Caco-2 (cell line): ENCODE measurements around the gene VOPP1. TPM values are rescaled to one million over a fixed set of nuclear protein-coding genes. Genes with fewer than 3 reads are reported as not detected.

Experiments
- BruUV-seq: library from RNA; stranded (reverse); fragments of 400-500 nt; replicated peaks from 2 replicates; lab custom pipeline; 2021; lab: Mats Ljungman, UMichigan
- CTCF ChIA-PET: fragments of 300-600 bp; sonication (Branson Sonifier 250); formaldehyde crosslinking; loops from one replicate; lab custom pipeline; 2022; ENCODE audit warnings: antibody characterized with exemption; lab: Charles Lee
- POLR2A ChIA-PET: fragments of 300-600 bp; sonication (Branson Sonifier 250); formaldehyde crosslinking; loops from one replicate; lab custom pipeline; 2022; ENCODE audit warnings: antibody characterized with exemption; lab: Charles Lee
- DNase-seq, 2 experiments: peaks; one replicate each; pipeline versions ENCODE4 v3.0.0 to v3.0.0-alpha.2; 2020 to 2022
- H3K27me3 ChIP-seq: replicated peaks from 2 replicates; pipeline ENCODE4 v1.6.0; 2011; ENCODE audit warnings: low read length; ENCODE audit not compliant: control insufficient read depth, insufficient read depth
- H3K36me3 ChIP-seq: 2 replicates; pipeline ENCODE4 v1.5.1; 2011; ENCODE audit warnings: low read length; ENCODE audit not compliant: control insufficient read depth, insufficient read depth
- H3K4me1 ChIP-seq: fragments of 250-450 bp; sonication (Bioruptor Pico); 2 replicates; pipeline ENCODE4 v1.5.1; 2020; ENCODE audit warnings: mild to moderate bottlenecking
- H3K4me3 ChIP-seq: 2 replicates; pipeline ENCODE4 v1.5.1; 2011; ENCODE audit warnings: low read depth, mild to moderate bottlenecking, control low read depth, low read length
- H3K9me3 ChIP-seq: fragments of 250-450 bp; sonication (Bioruptor Pico); 2 replicates; pipeline ENCODE4 v1.5.1; 2020; ENCODE audit warnings: mild to moderate bottlenecking, moderate library complexity
- H3K27ac Mint-ChIP-seq: one replicate; pipeline ENCODE4 v1.8.0; 2022; ENCODE audit warnings: mixed read lengths; ENCODE audit not compliant: unreplicated experiment
- H3K27me3 Mint-ChIP-seq: one replicate; pipeline ENCODE4 v1.8.0; 2022; ENCODE audit warnings: mixed read lengths; ENCODE audit not compliant: insufficient read depth, unreplicated experiment
- H3K36me3 Mint-ChIP-seq: one replicate; pipeline ENCODE4 v1.8.0; 2022; ENCODE audit warnings: mild to moderate bottlenecking, mixed read lengths; ENCODE audit not compliant: insufficient read depth, unreplicated experiment
- H3K4me1 Mint-ChIP-seq: one replicate; pipeline ENCODE4 v1.8.0; 2022; ENCODE audit warnings: low read depth, mixed read lengths; ENCODE audit not compliant: unreplicated experiment
- H3K4me3 Mint-ChIP-seq: one replicate; pipeline ENCODE4 v1.8.0; 2022; ENCODE audit warnings: mild to moderate bottlenecking, moderate library complexity, mixed read lengths; ENCODE audit not compliant: unreplicated experiment
- H3K9me3 Mint-ChIP-seq: one replicate; pipeline ENCODE4 v1.8.0; 2022; ENCODE audit warnings: mixed read lengths; ENCODE audit not compliant: unreplicated experiment
- intact Hi-C: fragments of 100-400 bp; cut with micrococcal nuclease; formaldehyde crosslinking; loops from one replicate; pipeline ENCODE4 v1.10.0; 2022; ENCODE audit not compliant: unreplicated experiment
- total RNA-seq: library from RNA; stranded (reverse); gene quantifications from 2 replicates; pipeline ENCODE4 v1.2.3, GENCODE V29; 2022
- TF ChIP-seq, protein P1 (sequence below), 2 experiments: fragments of 200-600 bp in 1 of 2; IDR thresholded peaks; 1 replicate in 1 of 2; 2 replicates in 1 of 2; pipeline versions ENCODE4 v1.5.1 to v1.8.0; 2011 to 2022; ENCODE audit warnings: antibody characterized with exemption in 1 of 2, control low read depth in 1 of 2, inconsistent platforms in 1 of 2, low read depth in 1 of 2, low read length in 1 of 2, mild to moderate bottlenecking in 1 of 2, moderate library complexity in 1 of 2; ENCODE audit not compliant: insufficient read depth in 1 of 2, severe bottlenecking in 1 of 2, unreplicated experiment in 1 of 2

VOPP1 gene
- total RNA-seq, 1 experiment from 2014 or later: 46.8 TPM

DNA sequence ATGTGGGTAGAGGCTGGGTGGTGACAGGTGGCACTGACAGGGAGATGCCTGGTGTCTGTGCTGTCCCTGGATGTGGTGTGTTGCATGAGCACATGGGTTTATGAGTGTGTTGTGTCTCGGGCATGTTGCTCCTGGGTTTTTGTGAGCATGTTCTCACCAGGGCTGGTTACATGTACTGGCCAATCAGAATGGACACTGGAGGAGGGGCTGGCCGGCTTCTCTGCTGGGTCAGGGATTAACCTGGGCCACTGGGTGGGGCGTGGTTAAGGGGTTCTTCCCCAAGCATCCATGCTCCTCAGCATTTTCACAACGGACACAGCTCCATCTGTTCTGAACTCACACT is 20.8 kb upstream of the VOPP1 start:
- Mint-ChIP-seq H3K27ac (no peak overlapping the region), H3K27me3 (peaks cover 10% of the 10 kb centered on the region), H3K4me3 (no peak overlapping the region), H3K9me3 (no peaks in the 10 kb centered on the region), H3K4me1 (no peaks in the 10 kb centered on the region), H3K36me3 (no peaks in the 10 kb centered on the region)
- TF ChIP-seq, protein P1, sequence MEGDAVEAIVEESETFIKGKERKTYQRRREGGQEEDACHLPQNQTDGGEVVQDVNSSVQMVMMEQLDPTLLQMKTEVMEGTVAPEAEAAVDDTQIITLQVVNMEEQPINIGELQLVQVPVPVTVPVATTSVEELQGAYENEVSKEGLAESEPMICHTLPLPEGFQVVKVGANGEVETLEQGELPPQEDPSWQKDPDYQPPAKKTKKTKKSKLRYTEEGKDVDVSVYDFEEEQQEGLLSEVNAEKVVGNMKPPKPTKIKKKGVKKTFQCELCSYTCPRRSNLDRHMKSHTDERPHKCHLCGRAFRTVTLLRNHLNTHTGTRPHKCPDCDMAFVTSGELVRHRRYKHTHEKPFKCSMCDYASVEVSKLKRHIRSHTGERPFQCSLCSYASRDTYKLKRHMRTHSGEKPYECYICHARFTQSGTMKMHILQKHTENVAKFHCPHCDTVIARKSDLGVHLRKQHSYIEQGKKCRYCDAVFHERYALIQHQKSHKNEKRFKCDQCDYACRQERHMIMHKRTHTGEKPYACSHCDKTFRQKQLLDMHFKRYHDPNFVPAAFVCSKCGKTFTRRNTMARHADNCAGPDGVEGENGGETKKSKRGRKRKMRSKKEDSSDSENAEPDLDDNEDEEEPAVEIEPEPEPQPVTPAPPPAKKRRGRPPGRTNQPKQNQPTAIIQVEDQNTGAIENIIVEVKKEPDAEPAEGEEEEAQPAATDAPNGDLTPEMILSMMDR (IDR thresholded peaks at IDR 0.05; ENCODE audit: insufficient read depth in 1 of 2, low read depth in 1 of 2, low read length in 1 of 2, severe bottlenecking in 1 of 2, unreplicated experiment in 1 of 2): no peak
- no peak for DNase-seq
- H3K36me3 ChIP-seq: no peaks in the 10 kb centered on the region
- no peaks in the 10 kb centered on the region for H3K4me1 ChIP-seq
- H3K9me3 ChIP-seq: no peaks in the 10 kb centered on the region
- no peak overlapping the region for H3K4me3 ChIP-seq
- BruUV-seq: no TSS peak
- ChIA-PET POLR2A (no interaction called here), CTCF (interaction anchor here (0.9 kb wide), 1 partner anchor 159 kb away, joined by 3 read pairs; no protein-coding TSS in a partner anchor)
- no peaks in the 10 kb centered on the region for H3K27me3 ChIP-seq
- intact Hi-C loops: no loop called here

DNA sequence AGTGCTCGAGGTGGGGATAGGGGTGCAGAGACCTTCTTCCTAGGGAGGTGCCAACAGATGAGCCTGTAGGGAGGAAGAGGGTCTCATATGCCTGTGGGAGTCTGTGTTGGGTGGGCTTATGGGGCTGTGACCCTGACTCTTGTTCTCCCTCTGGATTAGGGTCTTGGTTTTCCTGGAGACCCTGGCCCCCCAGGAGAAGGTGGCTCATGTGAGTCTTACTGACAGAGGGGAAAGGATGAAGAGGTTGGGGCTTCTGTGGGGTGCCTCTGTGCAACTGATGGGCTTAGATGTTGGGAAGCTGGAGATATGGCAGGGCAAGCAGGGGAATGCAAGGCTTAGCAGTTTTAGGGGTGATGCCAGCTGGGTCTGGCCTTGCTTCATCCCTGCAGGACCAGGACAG is 20.2 kb upstream of the VOPP1 start:
- no peak overlapping the region for H3K4me3 Mint-ChIP-seq
- H3K36me3 Mint-ChIP-seq: no peaks in the 10 kb centered on the region
- DNase-seq: no peak
- ChIA-PET CTCF (no interaction called here), POLR2A (no interaction called here)
- Histone ChIP-seq H3K36me3 (no peaks in the 10 kb centered on the region), H3K27me3 (no peaks in the 10 kb centered on the region; the same call in 1 of the 2 replicates), H3K4me1 (no peaks in the 10 kb centered on the region), H3K9me3 (no peaks in the 10 kb centered on the region), H3K4me3 (no peak overlapping the region)
- H3K27ac Mint-ChIP-seq: no peak overlapping the region
- intact Hi-C loops: no loop called here
- no TSS peak for BruUV-seq
- H3K9me3 Mint-ChIP-seq: no peaks in the 10 kb centered on the region
- no peaks in the 10 kb centered on the region for H3K4me1 Mint-ChIP-seq
- TF ChIP-seq, protein P1 (IDR thresholded peaks at IDR 0.05; ENCODE audit: insufficient read depth in 1 of 2, low read depth in 1 of 2, low read length in 1 of 2, severe bottlenecking in 1 of 2, unreplicated experiment in 1 of 2): no peak
- H3K27me3 Mint-ChIP-seq: peaks cover 10% of the 10 kb centered on the region

DNA sequence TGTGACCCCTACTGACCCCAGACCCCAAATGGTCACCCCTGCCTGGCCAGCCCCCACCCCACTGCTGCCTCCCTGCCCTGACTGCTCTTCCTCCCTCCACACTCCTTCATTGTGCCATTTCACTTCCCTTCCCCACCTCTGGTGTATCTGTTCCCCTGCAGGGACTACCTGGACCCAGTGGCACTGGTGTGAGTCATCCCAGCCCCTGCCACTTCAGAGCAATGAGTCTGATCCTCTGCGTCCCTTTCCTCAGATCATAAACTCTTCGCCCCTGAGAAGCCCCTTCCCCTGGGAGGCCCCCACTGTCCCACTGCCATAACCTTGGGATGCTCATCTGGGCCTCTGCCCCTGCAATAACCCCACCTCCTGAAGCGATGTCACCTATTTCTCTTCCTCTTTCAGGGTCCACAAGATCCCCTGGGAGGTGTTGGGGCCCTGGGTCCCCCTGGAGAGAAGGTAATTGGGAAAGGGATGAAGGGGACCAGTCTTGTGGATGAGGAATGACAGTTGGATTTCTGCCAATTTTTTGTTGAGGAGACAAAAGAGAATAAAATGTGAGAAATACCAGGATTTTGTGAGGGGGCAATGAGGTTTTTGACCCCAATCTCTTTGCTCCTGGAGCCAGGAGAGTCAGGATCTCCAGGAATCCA is 19.1 kb upstream of the VOPP1 start:
- H3K36me3 Mint-ChIP-seq: no peaks in the 10 kb centered on the region
- no peak overlapping the region for H3K4me3 ChIP-seq
- TF ChIP-seq, protein P1 (IDR thresholded peaks at IDR 0.05; ENCODE audit: insufficient read depth in 1 of 2, low read depth in 1 of 2, low read length in 1 of 2, severe bottlenecking in 1 of 2, unreplicated experiment in 1 of 2): no peak
- H3K27me3 Mint-ChIP-seq: peaks cover 17% of the 10 kb centered on the region
- no TSS peak for BruUV-seq
- no peak overlapping the region for H3K4me3 Mint-ChIP-seq
- no peaks in the 10 kb centered on the region; the same call in 1 of the 2 replicates for H3K27me3 ChIP-seq
- DNase-seq: no peak
- no peak overlapping the region for H3K27ac Mint-ChIP-seq
- CTCF ChIA-PET: no interaction called here
- intact Hi-C loops: no loop called here
- no peaks in the 10 kb centered on the region for H3K4me1 Mint-ChIP-seq
- no peaks in the 10 kb centered on the region for H3K9me3 Mint-ChIP-seq
- no peaks in the 10 kb centered on the region for H3K4me1 ChIP-seq
- no peaks in the 10 kb centered on the region for H3K36me3 ChIP-seq
- no peaks in the 10 kb centered on the region for H3K9me3 ChIP-seq
- POLR2A ChIA-PET: no interaction called here
